ENCODE data around the gene PLOD2. TPM values are rescaled to one million over a fixed set of nuclear protein-coding genes. Genes with fewer than 3 reads are reported as not detected.

PLOD2 gene
- total and polyA plus RNA-seq, 2 donors (not counting 1 experiment from before 2014, with no cell fraction given): not detected

GRCh38 chr3:146178006-146178689 is 17.2 kb upstream of the PLOD2 start:
- Mint-ChIP-seq H3K27me3 (peaks cover 5% of the 10 kb centered on the region), H3K4me3 (no peak overlapping the region), H3K4me1 (no peaks in the 10 kb centered on the region), H3K27ac (no peak overlapping the region), H3K9me3 (ENCODE audit: insufficient read depth) (no peaks in the 10 kb centered on the region)
- TF ChIP-seq CTCF (IDR thresholded peaks at IDR 0.05) (no peak), EZH2 (IDR thresholded peaks at IDR 0.05; ENCODE audit: borderline replicate concordance, insufficient read depth, low read depth, low read length, poor library complexity, severe bottlenecking) (no peak)
- Histone ChIP-seq H3K79me2 (ENCODE audit: control insufficient read depth, insufficient read depth, low read length) (no peaks in the 10 kb centered on the region), H2AFZ (ENCODE audit: insufficient read depth, low read depth, low read length, poor library complexity, severe bottlenecking) (no peak overlapping the region), H3K27ac (ENCODE audit: low read length in 2 of 2) (no peak overlapping the region), H4K20me1 (ENCODE audit: control insufficient read depth, insufficient read depth, low read length, poor library complexity, severe bottlenecking) (no peaks in the 10 kb centered on the region), H3K4me2 (replicated peaks; ENCODE audit: low read depth, low read length, poor library complexity, severe bottlenecking) (no peak overlapping the region), H3K4me3 (ENCODE audit: control extremely low read depth in 1 of 5, extremely low read depth in 1 of 5, insufficient read depth in 1 of 5, low read depth in 2 of 5, low read length in 4 of 5) (no peak overlapping the region), H3K36me3 (replicated peaks in 1 of 2; ENCODE audit: control extremely low read depth in 1 of 2, control insufficient read depth in 1 of 2, extremely low read depth in 1 of 2, insufficient read depth in 2 of 2, low read length in 1 of 2) (no peaks in the 10 kb centered on the region), H3K9me3 (ENCODE audit: control extremely low read depth in 1 of 3, control insufficient read depth in 2 of 3, insufficient read depth in 1 of 3, low read length in 2 of 3) (no peaks in the 10 kb centered on the region), H3K4me1 (ENCODE audit: control insufficient read depth in 2 of 2, insufficient read depth in 2 of 2, low read length in 2 of 2) (no peaks in the 10 kb centered on the region), H3K9ac (ENCODE audit: low read length) (no peak overlapping the region), H3K27me3 (replicated peaks in 1 of 4; ENCODE audit: control extremely low read depth in 1 of 4, control insufficient read depth in 3 of 4, insufficient read depth in 4 of 4, low read length in 3 of 4) (no peaks in the 10 kb centered on the region)
- ATAC-seq (ENCODE audit: low read depth) (no peak), DNase-seq (no peak)
- CTCF ChIA-PET: interaction anchor here (0.9 kb wide), 1 partner anchor 11 kb away, joined by 5 read pairs; no protein-coding TSS in a partner anchor
- POLR2A ChIA-PET: no interaction called here
- intact Hi-C loops (cut with micrococcal nuclease): no loop called here
- WGBS (ENCODE audit: insufficient coverage): 88% methylated on average over 4 of the region's 6 CpGs

DNA sequence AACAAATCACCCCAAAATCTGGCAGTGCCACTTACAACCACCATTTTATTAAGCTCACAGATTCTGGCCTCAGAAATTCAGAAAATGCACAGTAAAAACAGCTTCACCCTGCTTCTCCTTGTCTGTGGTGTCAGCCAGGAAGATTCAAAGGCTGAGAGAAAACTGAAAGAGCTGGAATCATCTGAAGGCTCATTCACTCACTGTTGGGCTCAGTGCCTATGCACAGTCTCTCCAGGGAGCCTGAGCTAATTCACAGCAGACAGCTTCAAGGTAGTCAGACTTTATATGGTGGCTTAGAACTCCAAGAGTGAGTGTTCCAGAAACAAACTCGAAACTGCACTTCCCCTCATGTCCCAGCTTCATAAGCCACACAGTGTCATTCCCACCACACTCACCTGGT is 16.5 kb upstream of the PLOD2 start:
- TF ChIP-seq EZH2 (IDR thresholded peaks at IDR 0.05; ENCODE audit: borderline replicate concordance, insufficient read depth, low read depth, low read length, poor library complexity, severe bottlenecking) (no peak), CTCF (IDR thresholded peaks at IDR 0.05) (no peak)
- ChIA-PET CTCF (interaction anchor here (0.9 kb wide), 1 partner anchor 12 kb away, joined by 5 read pairs; no protein-coding TSS in a partner anchor), POLR2A (no interaction called here)
- Mint-ChIP-seq H3K4me1 (no peaks in the 10 kb centered on the region), H3K27me3 (peaks cover 9% of the 10 kb centered on the region), H3K9me3 (ENCODE audit: insufficient read depth) (no peaks in the 10 kb centered on the region), H3K4me3 (no peak overlapping the region), H3K27ac (no peak overlapping the region)
- no peak overlapping the region for H3K4me3 ChIP-seq (ENCODE audit: control extremely low read depth in 1 of 5, extremely low read depth in 1 of 5, insufficient read depth in 1 of 5, low read depth in 2 of 5, low read length in 4 of 5)
- no peaks in the 10 kb centered on the region for H3K4me1 ChIP-seq (ENCODE audit: control insufficient read depth in 2 of 2, insufficient read depth in 2 of 2, low read length in 2 of 2)
- H2AFZ ChIP-seq (ENCODE audit: insufficient read depth, low read depth, low read length, poor library complexity, severe bottlenecking): no peak overlapping the region
- ATAC-seq (ENCODE audit: low read depth) (no peak), DNase-seq (no peak)
- WGBS (ENCODE audit: insufficient coverage): 100% methylated on average over 1 of the region's 1 CpG
- no peak overlapping the region for H3K4me2 ChIP-seq (replicated peaks; ENCODE audit: low read depth, low read length, poor library complexity, severe bottlenecking)
- no peaks in the 10 kb centered on the region for H3K79me2 ChIP-seq (ENCODE audit: control insufficient read depth, insufficient read depth, low read length)
- intact Hi-C loops (cut with micrococcal nuclease): no loop called here
- no peaks in the 10 kb centered on the region for H3K9me3 ChIP-seq (ENCODE audit: control extremely low read depth in 1 of 3, control insufficient read depth in 2 of 3, insufficient read depth in 1 of 3, low read length in 2 of 3)
- no peak overlapping the region for H3K27ac ChIP-seq (ENCODE audit: low read length in 2 of 2)
- H3K36me3 ChIP-seq (replicated peaks in 1 of 2; ENCODE audit: control extremely low read depth in 1 of 2, control insufficient read depth in 1 of 2, extremely low read depth in 1 of 2, insufficient read depth in 2 of 2, low read length in 1 of 2): no peaks in the 10 kb centered on the region
- H3K9ac ChIP-seq (ENCODE audit: low read length): no peak overlapping the region
- H3K27me3 ChIP-seq (replicated peaks in 1 of 4; ENCODE audit: control extremely low read depth in 1 of 4, control insufficient read depth in 3 of 4, insufficient read depth in 4 of 4, low read length in 3 of 4): no peaks in the 10 kb centered on the region
- H4K20me1 ChIP-seq (ENCODE audit: control insufficient read depth, insufficient read depth, low read length, poor library complexity, severe bottlenecking): no peaks in the 10 kb centered on the region
